Measurements from ENCODE around the gene ACADSB.

ACADSB gene

GRCh38 chr10:123038782-123039631 is 30.2 kb downstream of the ACADSB start:
- Histone ChIP-seq H3K27me3 (ENCODE audit: control insufficient read depth in 3 of 3, insufficient read depth in 3 of 3, low read depth in 1 of 3, low read length in 3 of 3) (no peaks in the 10 kb centered on the region), H3K27ac (replicated peaks; ENCODE audit: low read length) (no peak overlapping the region), H3K4me2 (ENCODE audit: insufficient read depth, low read length, poor library complexity, severe bottlenecking) (no peak overlapping the region), H3K4ac (ENCODE audit: low read length) (no peak overlapping the region), H4K91ac (ENCODE audit: low read depth, low read length, poor library complexity) (no peak overlapping the region), H3K4me1 (ENCODE audit: control insufficient read depth in 2 of 2, insufficient read depth in 1 of 2, low read depth in 1 of 2, low read length in 2 of 2) (peaks cover 0 to 6% of the 10 kb centered on the region in 2 donors), H4K8ac (ENCODE audit: low read depth, low read length) (no peak overlapping the region), H3K18ac (ENCODE audit: low read length) (no peak overlapping the region), H3K79me1 (ENCODE audit: low read depth, low read length) (no peaks in the 10 kb centered on the region), H3K9me3 (replicated peaks in 1 of 2; ENCODE audit: control insufficient read depth in 2 of 2, insufficient read depth in 1 of 2, low read depth in 1 of 2, low read length in 2 of 2) (no peaks in the 10 kb centered on the region), H2BK5ac (ENCODE audit: low read length) (no peak overlapping the region), H2BK120ac (ENCODE audit: low read depth, low read length) (no peak overlapping the region), H3K36me3 (replicated peaks in 1 of 2; ENCODE audit: control insufficient read depth in 2 of 2, insufficient read depth in 2 of 2, low read length in 2 of 2) (peaks cover 2 to 4% of the 10 kb centered on the region in 2 donors), H2BK12ac (ENCODE audit: low read length) (no peak overlapping the region), H3K23ac (ENCODE audit: low read depth, low read length, poor library complexity) (no peak overlapping the region), H3K4me3 (ENCODE audit: low read length in 2 of 2) (no peak overlapping the region), H2AFZ (ENCODE audit: low read length) (no peak overlapping the region), H2BK15ac (ENCODE audit: low read length) (no peak overlapping the region), H2AK5ac (ENCODE audit: low read depth, low read length) (no peak overlapping the region), H3K14ac (ENCODE audit: low read length) (no peak overlapping the region), H3K9ac (ENCODE audit: low read depth, low read length, poor library complexity) (no peak overlapping the region)
- WGBS, 2 donors (ENCODE audit: extremely low coverage in 2 of 2, insufficient read length in 2 of 2, insufficient replicate concordance in 1 of 2): no CpG with 5 or more reads among the region's 18 CpGs
- DNase-seq (ENCODE audit: low spot score): no peak

GRCh38 chr10:123039632-123039930 is 30.8 kb downstream of the ACADSB start:
- Histone ChIP-seq H3K23ac (ENCODE audit: low read depth, low read length, poor library complexity) (no peak overlapping the region), H2BK12ac (ENCODE audit: low read length) (no peak overlapping the region), H2BK120ac (ENCODE audit: low read depth, low read length) (no peak overlapping the region), H3K27ac (replicated peaks; ENCODE audit: low read length) (no peak overlapping the region), H3K79me1 (ENCODE audit: low read depth, low read length) (no peaks in the 10 kb centered on the region), H3K18ac (ENCODE audit: low read length) (no peak overlapping the region), H3K9ac (ENCODE audit: low read depth, low read length, poor library complexity) (no peak overlapping the region), H3K4me1 (ENCODE audit: control insufficient read depth in 2 of 2, insufficient read depth in 1 of 2, low read depth in 1 of 2, low read length in 2 of 2) (peaks cover 0 to 6% of the 10 kb centered on the region in 2 donors), H3K14ac (ENCODE audit: low read length) (no peak overlapping the region), H3K9me3 (replicated peaks in 1 of 2; ENCODE audit: control insufficient read depth in 2 of 2, insufficient read depth in 1 of 2, low read depth in 1 of 2, low read length in 2 of 2) (no peaks in the 10 kb centered on the region), H4K91ac (ENCODE audit: low read depth, low read length, poor library complexity) (no peak overlapping the region), H2AFZ (ENCODE audit: low read length) (no peak overlapping the region), H2BK15ac (ENCODE audit: low read length) (no peak overlapping the region), H3K4ac (ENCODE audit: low read length) (no peak overlapping the region), H3K27me3 (ENCODE audit: control insufficient read depth in 3 of 3, insufficient read depth in 3 of 3, low read depth in 1 of 3, low read length in 3 of 3) (no peaks in the 10 kb centered on the region), H3K36me3 (replicated peaks in 1 of 2; ENCODE audit: control insufficient read depth in 2 of 2, insufficient read depth in 2 of 2, low read length in 2 of 2) (peaks cover 2 to 10% of the 10 kb centered on the region in 2 donors), H2BK5ac (ENCODE audit: low read length) (no peak overlapping the region), H3K4me3 (ENCODE audit: low read length in 2 of 2) (no peak overlapping the region), H3K4me2 (ENCODE audit: insufficient read depth, low read length, poor library complexity, severe bottlenecking) (no peak overlapping the region), H4K8ac (ENCODE audit: low read depth, low read length) (no peak overlapping the region), H2AK5ac (ENCODE audit: low read depth, low read length) (no peak overlapping the region)
- DNase-seq (ENCODE audit: low spot score): no peak

- peaks cover 0 to 18% of the 10 kb centered on the region in 2 donors for H3K36me3 ChIP-seq (replicated peaks in 1 of 2; ENCODE audit: control insufficient read depth in 2 of 2, insufficient read depth in 2 of 2, low read length in 2 of 2)
- no peak for DNase-seq (ENCODE audit: low spot score)
- no peak overlapping the region for H3K4me2 ChIP-seq (ENCODE audit: insufficient read depth, low read length, poor library complexity, severe bottlenecking)
- H3K4me3 ChIP-seq (ENCODE audit: low read length in 2 of 2): no peak overlapping the region
- H2AK5ac ChIP-seq (ENCODE audit: low read depth, low read length): no peak overlapping the region
- no peak overlapping the region for H3K27ac ChIP-seq (replicated peaks; ENCODE audit: low read length)
- H2BK12ac ChIP-seq (ENCODE audit: low read length): no peak overlapping the region
- no peaks in the 10 kb centered on the region for H3K9me3 ChIP-seq (replicated peaks in 1 of 2; ENCODE audit: control insufficient read depth in 2 of 2, insufficient read depth in 1 of 2, low read depth in 1 of 2, low read length in 2 of 2)
- no peak overlapping the region for H2AFZ ChIP-seq (ENCODE audit: low read length)
- no peak overlapping the region for H2BK5ac ChIP-seq (ENCODE audit: low read length)
- no peak overlapping the region for H3K14ac ChIP-seq (ENCODE audit: low read length)
- no peaks in the 10 kb centered on the region for H3K27me3 ChIP-seq (ENCODE audit: control insufficient read depth in 3 of 3, insufficient read depth in 3 of 3, low read depth in 1 of 3, low read length in 3 of 3)
- no peak overlapping the region for H3K9ac ChIP-seq (ENCODE audit: low read depth, low read length, poor library complexity)
- H3K18ac ChIP-seq (ENCODE audit: low read length): no peak overlapping the region
- no peaks in the 10 kb centered on the region for H3K79me1 ChIP-seq (ENCODE audit: low read depth, low read length)
- WGBS, 2 donors (ENCODE audit: extremely low coverage in 2 of 2, insufficient read length in 2 of 2, insufficient replicate concordance in 1 of 2): no CpG with 5 or more reads among the region's 12 CpGs
- no peak overlapping the region for H2BK120ac ChIP-seq (ENCODE audit: low read depth, low read length)
- H4K91ac ChIP-seq (ENCODE audit: low read depth, low read length, poor library complexity): no peak overlapping the region
- no peak overlapping the region for H4K8ac ChIP-seq (ENCODE audit: low read depth, low read length)
- H2BK15ac ChIP-seq (ENCODE audit: low read length): no peak overlapping the region
- peaks cover 0 to 6% of the 10 kb centered on the region in 2 donors for H3K4me1 ChIP-seq (ENCODE audit: control insufficient read depth in 2 of 2, insufficient read depth in 1 of 2, low read depth in 1 of 2, low read length in 2 of 2)
- no peak overlapping the region for H3K23ac ChIP-seq (ENCODE audit: low read depth, low read length, poor library complexity)
- H3K4ac ChIP-seq (ENCODE audit: low read length): no peak overlapping the region
Measured at GRCh38 chr10:123042708-123043408, 34.1 kb downstream of the ACADSB start.

- Histone ChIP-seq H3K9ac (ENCODE audit: low read depth, low read length, poor library complexity) (no peak overlapping the region), H3K4me2 (ENCODE audit: insufficient read depth, low read length, poor library complexity, severe bottlenecking) (no peak overlapping the region), H3K36me3 (replicated peaks in 1 of 2; ENCODE audit: control insufficient read depth in 2 of 2, insufficient read depth in 2 of 2, low read length in 2 of 2) (peaks cover 0 to 23% of the 10 kb centered on the region in 2 donors), H2BK12ac (ENCODE audit: low read length) (no peak overlapping the region), H4K91ac (ENCODE audit: low read depth, low read length, poor library complexity) (no peak overlapping the region), H3K27ac (replicated peaks; ENCODE audit: low read length) (no peak overlapping the region), H3K79me1 (ENCODE audit: low read depth, low read length) (no peaks in the 10 kb centered on the region), H3K27me3 (ENCODE audit: control insufficient read depth in 3 of 3, insufficient read depth in 3 of 3, low read depth in 1 of 3, low read length in 3 of 3) (no peaks in the 10 kb centered on the region), H2AFZ (ENCODE audit: low read length) (no peak overlapping the region), H3K9me3 (replicated peaks in 1 of 2; ENCODE audit: control insufficient read depth in 2 of 2, insufficient read depth in 1 of 2, low read depth in 1 of 2, low read length in 2 of 2) (no peaks in the 10 kb centered on the region), H3K23ac (ENCODE audit: low read depth, low read length, poor library complexity) (no peak overlapping the region), H3K14ac (ENCODE audit: low read length) (no peak overlapping the region), H3K4me1 (ENCODE audit: control insufficient read depth in 2 of 2, insufficient read depth in 1 of 2, low read depth in 1 of 2, low read length in 2 of 2) (peaks cover 0 to 6% of the 10 kb centered on the region in 2 donors), H2BK15ac (ENCODE audit: low read length) (no peak overlapping the region), H3K4ac (ENCODE audit: low read length) (no peak overlapping the region), H2AK5ac (ENCODE audit: low read depth, low read length) (no peak overlapping the region), H3K18ac (ENCODE audit: low read length) (no peak overlapping the region), H2BK120ac (ENCODE audit: low read depth, low read length) (no peak overlapping the region), H2BK5ac (ENCODE audit: low read length) (no peak overlapping the region), H4K8ac (ENCODE audit: low read depth, low read length) (no peak overlapping the region), H3K4me3 (ENCODE audit: low read length in 2 of 2) (no peak overlapping the region)
- DNase-seq (ENCODE audit: low spot score): peak; percentile 64
- no CpG with 5 or more reads among the region's 5 CpGs for WGBS, 2 donors (ENCODE audit: extremely low coverage in 2 of 2, insufficient read length in 2 of 2, insufficient replicate concordance in 1 of 2)
Measured at GRCh38 chr10:123043409-123043925, 34.7 kb downstream of the ACADSB start.

Measured in neuronal stem cell (in vitro differentiated cells).